Measurements from ENCODE around the gene TTN. TPM values are rescaled to one million over a fixed set of nuclear protein-coding genes. Genes with fewer than 3 reads are reported as not detected.

TTN gene
- total and polyA plus RNA-seq, 2 experiments from 2014 or later = 12.5 to 15.7 TPM

- ATAC-seq = no peak
- 0 out of 2 replicates have a peak, but pooled peaks cover 8% of the 10 kb centered on the region for H3K27me3 ChIP-seq (ENCODE audit: insufficient read depth)
- peaks cover 3% of the 10 kb centered on the region; the same call in 1 of the 2 replicates for H4K20me1 ChIP-seq (replicated peaks; ENCODE audit: insufficient read depth)
- TF ChIP-seq ETS1 (IDR thresholded peaks at IDR 0.05) (no peak), ZNF114 (CRISPR knock-in tag; IDR thresholded peaks at IDR 0.05) (no peak), CREB1 (CRISPR knock-in tag; IDR thresholded peaks at IDR 0.05; ENCODE audit: low read depth) (no peak), ZNF331 (CRISPR knock-in tag; IDR thresholded peaks at IDR 0.05; ENCODE audit: low read depth) (no peak), EZH2phosphoT487 (IDR thresholded peaks at IDR 0.05; ENCODE audit: unreplicated experiment) (no peak), NANOG (IDR thresholded peaks at IDR 0.05; ENCODE audit: borderline replicate concordance) (no peak), POLR2AphosphoS5 (IDR thresholded peaks at IDR 0.05; ENCODE audit: low read depth) (no peak), STAT1 (IDR thresholded peaks at IDR 0.05; ENCODE audit: unreplicated experiment) (no peak), EZH2 (IDR thresholded peaks at IDR 0.05; ENCODE audit: low read depth, unreplicated experiment) (no peak)
- TF ChIP-seq, protein P1, sequence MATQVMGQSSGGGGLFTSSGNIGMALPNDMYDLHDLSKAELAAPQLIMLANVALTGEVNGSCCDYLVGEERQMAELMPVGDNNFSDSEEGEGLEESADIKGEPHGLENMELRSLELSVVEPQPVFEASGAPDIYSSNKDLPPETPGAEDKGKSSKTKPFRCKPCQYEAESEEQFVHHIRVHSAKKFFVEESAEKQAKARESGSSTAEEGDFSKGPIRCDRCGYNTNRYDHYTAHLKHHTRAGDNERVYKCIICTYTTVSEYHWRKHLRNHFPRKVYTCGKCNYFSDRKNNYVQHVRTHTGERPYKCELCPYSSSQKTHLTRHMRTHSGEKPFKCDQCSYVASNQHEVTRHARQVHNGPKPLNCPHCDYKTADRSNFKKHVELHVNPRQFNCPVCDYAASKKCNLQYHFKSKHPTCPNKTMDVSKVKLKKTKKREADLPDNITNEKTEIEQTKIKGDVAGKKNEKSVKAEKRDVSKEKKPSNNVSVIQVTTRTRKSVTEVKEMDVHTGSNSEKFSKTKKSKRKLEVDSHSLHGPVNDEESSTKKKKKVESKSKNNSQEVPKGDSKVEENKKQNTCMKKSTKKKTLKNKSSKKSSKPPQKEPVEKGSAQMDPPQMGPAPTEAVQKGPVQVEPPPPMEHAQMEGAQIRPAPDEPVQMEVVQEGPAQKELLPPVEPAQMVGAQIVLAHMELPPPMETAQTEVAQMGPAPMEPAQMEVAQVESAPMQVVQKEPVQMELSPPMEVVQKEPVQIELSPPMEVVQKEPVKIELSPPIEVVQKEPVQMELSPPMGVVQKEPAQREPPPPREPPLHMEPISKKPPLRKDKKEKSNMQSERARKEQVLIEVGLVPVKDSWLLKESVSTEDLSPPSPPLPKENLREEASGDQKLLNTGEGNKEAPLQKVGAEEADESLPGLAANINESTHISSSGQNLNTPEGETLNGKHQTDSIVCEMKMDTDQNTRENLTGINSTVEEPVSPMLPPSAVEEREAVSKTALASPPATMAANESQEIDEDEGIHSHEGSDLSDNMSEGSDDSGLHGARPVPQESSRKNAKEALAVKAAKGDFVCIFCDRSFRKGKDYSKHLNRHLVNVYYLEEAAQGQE (IDR thresholded peaks at IDR 0.05; ENCODE audit: unreplicated experiment) = no peak
- TF ChIP-seq, protein P2, sequence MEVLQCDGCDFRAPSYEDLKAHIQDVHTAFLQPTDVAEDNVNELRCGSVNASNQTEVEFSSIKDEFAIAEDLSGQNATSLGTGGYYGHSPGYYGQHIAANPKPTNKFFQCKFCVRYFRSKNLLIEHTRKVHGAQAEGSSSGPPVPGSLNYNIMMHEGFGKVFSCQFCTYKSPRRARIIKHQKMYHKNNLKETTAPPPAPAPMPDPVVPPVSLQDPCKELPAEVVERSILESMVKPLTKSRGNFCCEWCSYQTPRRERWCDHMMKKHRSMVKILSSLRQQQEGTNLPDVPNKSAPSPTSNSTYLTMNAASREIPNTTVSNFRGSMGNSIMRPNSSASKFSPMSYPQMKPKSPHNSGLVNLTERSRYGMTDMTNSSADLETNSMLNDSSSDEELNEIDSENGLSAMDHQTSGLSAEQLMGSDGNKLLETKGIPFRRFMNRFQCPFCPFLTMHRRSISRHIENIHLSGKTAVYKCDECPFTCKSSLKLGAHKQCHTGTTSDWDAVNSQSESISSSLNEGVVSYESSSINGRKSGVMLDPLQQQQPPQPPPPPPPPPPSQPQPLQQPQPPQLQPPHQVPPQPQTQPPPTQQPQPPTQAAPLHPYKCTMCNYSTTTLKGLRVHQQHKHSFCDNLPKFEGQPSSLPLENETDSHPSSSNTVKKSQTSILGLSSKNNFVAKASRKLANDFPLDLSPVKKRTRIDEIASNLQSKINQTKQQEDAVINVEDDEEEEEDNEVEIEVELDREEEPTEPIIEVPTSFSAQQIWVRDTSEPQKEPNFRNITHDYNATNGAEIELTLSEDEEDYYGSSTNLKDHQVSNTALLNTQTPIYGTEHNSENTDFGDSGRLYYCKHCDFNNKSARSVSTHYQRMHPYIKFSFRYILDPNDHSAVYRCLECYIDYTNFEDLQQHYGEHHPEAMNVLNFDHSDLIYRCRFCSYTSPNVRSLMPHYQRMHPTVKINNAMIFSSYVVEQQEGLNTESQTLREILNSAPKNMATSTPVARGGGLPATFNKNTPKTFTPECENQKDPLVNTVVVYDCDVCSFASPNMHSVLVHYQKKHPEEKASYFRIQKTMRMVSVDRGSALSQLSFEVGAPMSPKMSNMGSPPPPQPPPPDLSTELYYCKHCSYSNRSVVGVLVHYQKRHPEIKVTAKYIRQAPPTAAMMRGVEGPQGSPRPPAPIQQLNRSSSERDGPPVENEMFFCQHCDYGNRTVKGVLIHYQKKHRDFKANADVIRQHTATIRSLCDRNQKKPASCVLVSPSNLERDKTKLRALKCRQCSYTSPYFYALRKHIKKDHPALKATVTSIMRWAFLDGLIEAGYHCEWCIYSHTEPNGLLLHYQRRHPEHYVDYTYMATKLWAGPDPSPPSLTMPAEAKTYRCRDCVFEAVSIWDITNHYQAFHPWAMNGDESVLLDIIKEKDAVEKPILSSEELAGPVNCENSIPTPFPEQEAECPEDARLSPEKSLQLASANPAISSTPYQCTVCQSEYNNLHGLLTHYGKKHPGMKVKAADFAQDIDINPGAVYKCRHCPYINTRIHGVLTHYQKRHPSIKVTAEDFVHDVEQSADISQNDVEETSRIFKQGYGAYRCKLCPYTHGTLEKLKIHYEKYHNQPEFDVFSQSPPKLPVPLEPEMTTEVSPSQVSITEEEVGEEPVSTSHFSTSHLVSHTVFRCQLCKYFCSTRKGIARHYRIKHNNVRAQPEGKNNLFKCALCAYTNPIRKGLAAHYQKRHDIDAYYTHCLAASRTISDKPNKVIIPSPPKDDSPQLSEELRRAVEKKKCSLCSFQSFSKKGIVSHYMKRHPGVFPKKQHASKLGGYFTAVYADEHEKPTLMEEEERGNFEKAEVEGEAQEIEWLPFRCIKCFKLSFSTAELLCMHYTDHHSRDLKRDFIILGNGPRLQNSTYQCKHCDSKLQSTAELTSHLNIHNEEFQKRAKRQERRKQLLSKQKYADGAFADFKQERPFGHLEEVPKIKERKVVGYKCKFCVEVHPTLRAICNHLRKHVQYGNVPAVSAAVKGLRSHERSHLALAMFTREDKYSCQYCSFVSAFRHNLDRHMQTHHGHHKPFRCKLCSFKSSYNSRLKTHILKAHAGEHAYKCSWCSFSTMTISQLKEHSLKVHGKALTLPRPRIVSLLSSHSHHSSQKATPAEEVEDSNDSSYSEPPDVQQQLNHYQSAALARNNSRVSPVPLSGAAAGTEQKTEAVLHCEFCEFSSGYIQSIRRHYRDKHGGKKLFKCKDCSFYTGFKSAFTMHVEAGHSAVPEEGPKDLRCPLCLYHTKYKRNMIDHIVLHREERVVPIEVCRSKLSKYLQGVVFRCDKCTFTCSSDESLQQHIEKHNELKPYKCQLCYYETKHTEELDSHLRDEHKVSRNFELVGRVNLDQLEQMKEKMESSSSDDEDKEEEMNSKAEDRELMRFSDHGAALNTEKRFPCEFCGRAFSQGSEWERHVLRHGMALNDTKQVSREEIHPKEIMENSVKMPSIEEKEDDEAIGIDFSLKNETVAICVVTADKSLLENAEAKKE (CRISPR knock-in tag; IDR thresholded peaks at IDR 0.05) = no peak
- TF ChIP-seq, protein P3, sequence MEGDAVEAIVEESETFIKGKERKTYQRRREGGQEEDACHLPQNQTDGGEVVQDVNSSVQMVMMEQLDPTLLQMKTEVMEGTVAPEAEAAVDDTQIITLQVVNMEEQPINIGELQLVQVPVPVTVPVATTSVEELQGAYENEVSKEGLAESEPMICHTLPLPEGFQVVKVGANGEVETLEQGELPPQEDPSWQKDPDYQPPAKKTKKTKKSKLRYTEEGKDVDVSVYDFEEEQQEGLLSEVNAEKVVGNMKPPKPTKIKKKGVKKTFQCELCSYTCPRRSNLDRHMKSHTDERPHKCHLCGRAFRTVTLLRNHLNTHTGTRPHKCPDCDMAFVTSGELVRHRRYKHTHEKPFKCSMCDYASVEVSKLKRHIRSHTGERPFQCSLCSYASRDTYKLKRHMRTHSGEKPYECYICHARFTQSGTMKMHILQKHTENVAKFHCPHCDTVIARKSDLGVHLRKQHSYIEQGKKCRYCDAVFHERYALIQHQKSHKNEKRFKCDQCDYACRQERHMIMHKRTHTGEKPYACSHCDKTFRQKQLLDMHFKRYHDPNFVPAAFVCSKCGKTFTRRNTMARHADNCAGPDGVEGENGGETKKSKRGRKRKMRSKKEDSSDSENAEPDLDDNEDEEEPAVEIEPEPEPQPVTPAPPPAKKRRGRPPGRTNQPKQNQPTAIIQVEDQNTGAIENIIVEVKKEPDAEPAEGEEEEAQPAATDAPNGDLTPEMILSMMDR (conservative IDR thresholded peaks at IDR 0.05; ENCODE audit: low read depth in 2 of 2) = no peak
- peak overlapping the region; percentile 97 for H3K4me2 ChIP-seq
- 0 out of 2 replicates have a peak overlapping the region, but pooled peaks have one; percentile 33 for H3K27ac ChIP-seq (ENCODE audit: low read depth)
- peaks cover 2% of the 10 kb centered on the region; the same call in 1 of the 2 replicates for H3F3A ChIP-seq (replicated peaks; ENCODE audit: low read depth)
- Mint-ChIP-seq H3K27me3 (ENCODE audit: insufficient read depth, low read depth, poor library complexity) (peaks cover 2% of the 10 kb centered on the region), H3K4me1 (peaks cover 27% of the 10 kb centered on the region), H3K36me3 (ENCODE audit: low read depth) (no peaks in the 10 kb centered on the region; the same call in 2 of the 3 replicates), H3K9me3 (no peaks in the 10 kb centered on the region; the same call in 2 of the 3 replicates), H3K27ac (no peak overlapping the region), H3K4me3 (peak overlapping the region; percentile 90)
- no peaks in the 10 kb centered on the region for H3K36me3 ChIP-seq (ENCODE audit: insufficient read depth)
- H2AFZ ChIP-seq = peak overlapping the region; percentile 60
- peaks cover 16% of the 10 kb centered on the region; the same call in 1 of the 2 replicates for H3K4me1 ChIP-seq (ENCODE audit: insufficient read depth)
- peaks cover 31% of the 10 kb centered on the region for H3K79me2 ChIP-seq (replicated peaks; ENCODE audit: insufficient read depth)
- peak overlapping the region; percentile 95 for H3K4me3 ChIP-seq
- DNase-seq (ENCODE audit: low spot score) = no peak
- no peaks in the 10 kb centered on the region for H3K9me2 ChIP-seq (ENCODE audit: insufficient read depth)
Observed at GRCh38 chr2:178479758-178480226, 327.4 kb downstream of the TTN start.
